ENCODE results near the gene FOCAD.

DNA sequence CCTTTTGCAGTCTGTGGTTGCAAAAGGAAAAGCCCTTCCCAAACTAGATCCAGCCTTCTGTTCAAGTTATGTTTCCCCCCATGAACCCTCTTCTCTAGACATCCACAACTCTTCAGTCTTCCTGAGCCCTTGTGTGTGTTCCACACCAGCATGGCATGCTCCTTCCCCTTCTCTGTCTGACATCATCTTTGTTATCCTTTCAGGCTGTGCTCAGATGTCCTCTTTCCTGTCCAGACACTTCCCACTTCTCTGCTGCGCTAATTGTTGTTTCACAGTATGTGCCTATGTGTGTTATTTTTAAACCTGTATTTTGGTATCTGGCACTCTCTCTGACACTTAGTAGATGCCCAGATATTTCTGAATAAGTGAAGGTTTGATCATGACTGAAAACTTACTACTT lies 38.2 kb downstream of the FOCAD start:
- TF ChIP-seq, protein P1, sequence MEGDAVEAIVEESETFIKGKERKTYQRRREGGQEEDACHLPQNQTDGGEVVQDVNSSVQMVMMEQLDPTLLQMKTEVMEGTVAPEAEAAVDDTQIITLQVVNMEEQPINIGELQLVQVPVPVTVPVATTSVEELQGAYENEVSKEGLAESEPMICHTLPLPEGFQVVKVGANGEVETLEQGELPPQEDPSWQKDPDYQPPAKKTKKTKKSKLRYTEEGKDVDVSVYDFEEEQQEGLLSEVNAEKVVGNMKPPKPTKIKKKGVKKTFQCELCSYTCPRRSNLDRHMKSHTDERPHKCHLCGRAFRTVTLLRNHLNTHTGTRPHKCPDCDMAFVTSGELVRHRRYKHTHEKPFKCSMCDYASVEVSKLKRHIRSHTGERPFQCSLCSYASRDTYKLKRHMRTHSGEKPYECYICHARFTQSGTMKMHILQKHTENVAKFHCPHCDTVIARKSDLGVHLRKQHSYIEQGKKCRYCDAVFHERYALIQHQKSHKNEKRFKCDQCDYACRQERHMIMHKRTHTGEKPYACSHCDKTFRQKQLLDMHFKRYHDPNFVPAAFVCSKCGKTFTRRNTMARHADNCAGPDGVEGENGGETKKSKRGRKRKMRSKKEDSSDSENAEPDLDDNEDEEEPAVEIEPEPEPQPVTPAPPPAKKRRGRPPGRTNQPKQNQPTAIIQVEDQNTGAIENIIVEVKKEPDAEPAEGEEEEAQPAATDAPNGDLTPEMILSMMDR (IDR thresholded peaks at IDR 0.05), result no peak
- TF ChIP-seq POLR2A (IDR thresholded peaks at IDR 0.05) (no peak), EP300 (IDR thresholded peaks at IDR 0.05) (no peak)
